SK-N-MC (cell line): ENCODE data around the gene RHEX.

Source experiments
- EZH2 ChIP-seq: fragments of 200-600 bp; sonication (generic); IDR thresholded peaks from one replicate; pipeline ENCODE4 v1.6.1; 2017; ENCODE audit warnings: antibody characterized with exemption
- FOXP2 ChIP-seq: optimal IDR thresholded peaks from 2 replicates; pipeline ENCODE3; 2011; ENCODE audit warnings: mild to moderate bottlenecking, moderate library complexity; ENCODE audit not compliant: insufficient read depth; ENCODE audit errors: extremely low read length, control extremely low read depth
- POLR2AphosphoS5 ChIP-seq: IDR thresholded peaks from 2 replicates; pipeline ENCODE4 v1.6.1; 2012; ENCODE audit warnings: mild to moderate bottlenecking, low read depth, low read length, borderline replicate concordance

- no peak for TF ChIP-seq EZH2
- no peak for TF ChIP-seq POLR2AphosphoS5
- no peak for TF ChIP-seq FOXP2
These were observed 3.7 kb upstream of the RHEX start for GRCh38 chr1:206049293-206049692.
